Measurements from ENCODE around the gene AGAP1.

AGAP1 gene

GRCh38 chr2:235515364-235515742, 21.5 kb downstream of the AGAP1 start:
- Histone ChIP-seq H3F3A (ENCODE audit: control insufficient read depth, insufficient read depth) (no peaks in the 10 kb centered on the region), H3K9me3 (ENCODE audit: control insufficient read depth, insufficient read depth, low read length) (no peaks in the 10 kb centered on the region), H3K27ac (ENCODE audit: low read depth, low read length) (no peak overlapping the region), H3K27me3 (ENCODE audit: control insufficient read depth, low read length) (no peaks in the 10 kb centered on the region), H3K36me3 (ENCODE audit: control insufficient read depth, low read length) (no peaks in the 10 kb centered on the region), H3K79me2 (ENCODE audit: control insufficient read depth, low read length) (no peaks in the 10 kb centered on the region), H3K4me3 (ENCODE audit: low read length) (no peak overlapping the region), H3K4me1 (ENCODE audit: control insufficient read depth, low read length) (no peaks in the 10 kb centered on the region), H4K20me1 (ENCODE audit: control insufficient read depth, insufficient read depth, low read depth, low read length) (no peaks in the 10 kb centered on the region), H3K4me2 (ENCODE audit: low read length) (no peak overlapping the region), H3K9me2 (replicated peaks; ENCODE audit: control insufficient read depth, low read length) (no peaks in the 10 kb centered on the region)
- TF ChIP-seq EZH2phosphoT487 (IDR thresholded peaks at IDR 0.05; ENCODE audit: borderline replicate concordance, low read length) (no peak), CTCF (IDR thresholded peaks at IDR 0.05; ENCODE audit: low read depth, low read length, poor library complexity, severe bottlenecking) (no peak)

GRCh38 chr2:235515821-235516220, 22.0 kb downstream of the AGAP1 start:
- no peaks in the 10 kb centered on the region for H3K9me3 ChIP-seq (ENCODE audit: control insufficient read depth, insufficient read depth, low read length)
- no peaks in the 10 kb centered on the region for H3K36me3 ChIP-seq (ENCODE audit: control insufficient read depth, low read length)
- no peaks in the 10 kb centered on the region for H3K27me3 ChIP-seq (ENCODE audit: control insufficient read depth, low read length)
- no peaks in the 10 kb centered on the region for H4K20me1 ChIP-seq (ENCODE audit: control insufficient read depth, insufficient read depth, low read depth, low read length)
- H3F3A ChIP-seq (ENCODE audit: control insufficient read depth, insufficient read depth), result no peaks in the 10 kb centered on the region
- no peaks in the 10 kb centered on the region for H3K4me1 ChIP-seq (ENCODE audit: control insufficient read depth, low read length)
- H3K79me2 ChIP-seq (ENCODE audit: control insufficient read depth, low read length), result no peaks in the 10 kb centered on the region
- no peak overlapping the region for H3K4me2 ChIP-seq (ENCODE audit: low read length)
- H3K27ac ChIP-seq (ENCODE audit: low read depth, low read length), result no peak overlapping the region
- no peak overlapping the region for H3K4me3 ChIP-seq (ENCODE audit: low read length)
- TF ChIP-seq EZH2phosphoT487 (IDR thresholded peaks at IDR 0.05; ENCODE audit: borderline replicate concordance, low read length), result no peak
- TF ChIP-seq CTCF (IDR thresholded peaks at IDR 0.05; ENCODE audit: low read depth, low read length, poor library complexity, severe bottlenecking), result no peak
- H3K9me2 ChIP-seq (replicated peaks; ENCODE audit: control insufficient read depth, low read length), result no peaks in the 10 kb centered on the region

DNA sequence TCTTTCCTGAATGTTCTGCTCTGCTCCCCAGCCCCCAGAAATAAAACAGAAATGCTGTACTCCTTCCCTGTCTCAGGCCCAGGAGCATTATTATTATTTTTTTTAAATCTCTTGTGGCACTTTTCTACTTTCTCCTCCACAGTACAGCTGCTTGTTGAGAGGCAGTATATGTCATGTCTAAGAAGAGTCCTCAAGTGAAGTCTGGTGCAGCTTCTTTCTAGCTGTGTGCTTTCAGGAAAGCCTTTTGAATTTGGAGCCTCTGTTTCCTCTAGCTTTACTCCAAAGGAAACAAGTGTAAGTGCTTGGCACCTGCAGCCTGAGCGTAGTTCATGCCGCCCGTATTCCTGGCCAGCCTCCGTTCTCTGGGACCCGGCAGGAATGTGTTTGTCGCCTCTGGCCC, 22.4 kb downstream of the AGAP1 start:
- Histone ChIP-seq H3K4me3 (ENCODE audit: low read length) (no peak overlapping the region), H3K9me3 (ENCODE audit: control insufficient read depth, insufficient read depth, low read length) (no peaks in the 10 kb centered on the region), H3K9me2 (replicated peaks; ENCODE audit: control insufficient read depth, low read length) (no peaks in the 10 kb centered on the region), H3K27ac (ENCODE audit: low read depth, low read length) (no peak overlapping the region), H3K4me1 (ENCODE audit: control insufficient read depth, low read length) (no peaks in the 10 kb centered on the region), H3K27me3 (ENCODE audit: control insufficient read depth, low read length) (no peaks in the 10 kb centered on the region), H3K36me3 (ENCODE audit: control insufficient read depth, low read length) (no peaks in the 10 kb centered on the region), H3K79me2 (ENCODE audit: control insufficient read depth, low read length) (no peaks in the 10 kb centered on the region), H3F3A (ENCODE audit: control insufficient read depth, insufficient read depth) (no peaks in the 10 kb centered on the region), H4K20me1 (ENCODE audit: control insufficient read depth, insufficient read depth, low read depth, low read length) (no peaks in the 10 kb centered on the region), H3K4me2 (ENCODE audit: low read length) (no peak overlapping the region)
- TF ChIP-seq CTCF (IDR thresholded peaks at IDR 0.05; ENCODE audit: low read depth, low read length, poor library complexity, severe bottlenecking) (no peak), EZH2phosphoT487 (IDR thresholded peaks at IDR 0.05; ENCODE audit: borderline replicate concordance, low read length) (no peak)

All from DOHH2 (cell line).